GM12878 (cell line): ENCODE results near the gene ABHD17A. TPM values are rescaled to one million over a fixed set of nuclear protein-coding genes. Genes with fewer than 3 reads are reported as not detected.

Source experiments
- ATAC-seq: fragments of 200-7000 bp; cut with Tn5 transposase; 3 replicates; pipeline ENCODE4 v1.9.1; 2020; ENCODE audit warnings: mild to moderate bottlenecking, moderate library complexity
- BruUV-seq: library from RNA; stranded (reverse); fragments of 400-500 nt; replicated peaks from 2 replicates; lab custom pipeline; 2021; lab: Mats Ljungman, UMichigan
- CTCF ChIA-PET: fragments of 300-600 bp; sonication (Branson Sonifier 250); formaldehyde crosslinking; extraction: SDS; loops from one replicate; lab custom pipeline; 2021; ENCODE audit warnings: inconsistent platforms; lab: Yijun Ruan, JAX
- POLR2A ChIA-PET: fragments of 350-600 bp; formaldehyde crosslinking; extraction: SDS; loops from one replicate; lab custom pipeline; 2021; ENCODE audit warnings: inconsistent platforms; lab: Charles Lee
- RAD21 ChIA-PET: fragments of 300-600 bp; sonication (Branson Sonifier 250); formaldehyde crosslinking; loops from one replicate; lab custom pipeline; 2023; ENCODE audit warnings: antibody characterized with exemption; ENCODE audit not compliant: unreplicated experiment; lab: Charles Lee
- SMC1A ChIA-PET: fragments of 300-600 bp; sonication (Branson Sonifier 250); formaldehyde crosslinking; loops from one replicate; lab custom pipeline; 2023; ENCODE audit not compliant: unreplicated experiment, uncharacterized antibody; lab: Charles Lee
- DNase-seq: peaks from one replicate; pipeline ENCODE4 v3.0.0-alpha.2; 2011; ENCODE audit warnings: low read depth, low spot score
- FAIRE-seq: peaks from 3 replicates; lab custom pipeline; 2011; peaks lifted over from hg19 to GRCh38; lab: Jason Lieb, UNC
- H2AFZ ChIP-seq: 2 replicates; pipeline ENCODE4 v1.6.0; 2011; ENCODE audit warnings: low read depth, low read length, control low read depth; ENCODE audit not compliant: control insufficient read depth
- H3K27ac ChIP-seq: 2 replicates; pipeline ENCODE4 v1.5.1; 2011; ENCODE audit warnings: control low read depth; ENCODE audit not compliant: control insufficient read depth, insufficient read depth
- H3K27me3 ChIP-seq, 2 experiments: replicated peaks in 1 of 2; 2 replicates each; pipeline versions ENCODE4 v1.6.0 to v1.6.1; 2011; ENCODE audit warnings: low read length in 1 of 2; ENCODE audit not compliant: control insufficient read depth in 2 of 2, insufficient read depth in 2 of 2
- H3K36me3 ChIP-seq, 2 experiments: 2 replicates each; pipeline ENCODE4 v1.5.1; 2011; ENCODE audit warnings: low read length in 1 of 2; ENCODE audit not compliant: control insufficient read depth in 2 of 2, insufficient read depth in 2 of 2
- H3K4me1 ChIP-seq: 2 replicates; pipeline ENCODE4 v1.6.1; 2011; ENCODE audit warnings: mild to moderate bottlenecking, low read length, moderate library complexity, mixed read lengths; ENCODE audit not compliant: control insufficient read depth, insufficient read depth
- H3K4me2 ChIP-seq: 2 replicates; pipeline ENCODE4 v1.6.0; 2011; ENCODE audit warnings: control low read depth; ENCODE audit not compliant: control insufficient read depth, insufficient read depth
- H3K4me3 ChIP-seq: fragments of 200-600 bp; sonication (generic); 2 replicates; pipeline ENCODE4 v1.5.1; 2016
- H3K79me2 ChIP-seq: 2 replicates; pipeline ENCODE4 v1.6.0; 2011; ENCODE audit warnings: low read length; ENCODE audit not compliant: control insufficient read depth, insufficient read depth
- H3K9ac ChIP-seq: 2 replicates; pipeline ENCODE4 v1.8.0; 2011; ENCODE audit warnings: low read length, control low read depth, mixed read lengths; ENCODE audit not compliant: control insufficient read depth, insufficient read depth
- H3K9me3 ChIP-seq: replicated peaks from 3 replicates; pipeline ENCODE4 v1.5.1; 2011; ENCODE audit warnings: mild to moderate bottlenecking, low read length; ENCODE audit not compliant: control insufficient read depth, insufficient read depth
- H4K20me1 ChIP-seq: 2 replicates; pipeline ENCODE4 v1.6.0; 2011; ENCODE audit not compliant: control insufficient read depth, insufficient read depth
- CHD1 ChIP-seq: IDR thresholded peaks from 2 replicates; pipeline ENCODE4 v1.6.1; 2012; ENCODE audit warnings: low read depth, low read length, improper control_type of control experiment
- DPF2 ChIP-seq: fragments of 450-650 bp; IDR thresholded peaks from 2 replicates; pipeline ENCODE4 v1.6.1; 2017; ENCODE audit warnings: mild to moderate bottlenecking
- E2F8 ChIP-seq: fragments of 450-650 bp; IDR thresholded peaks from 2 replicates; pipeline ENCODE4 v1.6.1; 2018; ENCODE audit warnings: mild to moderate bottlenecking, low read depth, moderate library complexity; ENCODE audit not compliant: partially characterized antibody
- GABPA ChIP-seq: IDR thresholded peaks from 2 replicates; pipeline ENCODE4 v1.6.1; 2014; ENCODE audit warnings: antibody characterized with exemption, low read depth, mild to moderate bottlenecking, inconsistent platforms
- MEF2A ChIP-seq: IDR thresholded peaks from 2 replicates; pipeline ENCODE4 v1.6.1; 2011; ENCODE audit warnings: low read depth, mild to moderate bottlenecking, low read length, moderate library complexity; ENCODE audit not compliant: insufficient read depth
- RAD51 ChIP-seq: fragments of 450-650 bp; IDR thresholded peaks from 2 replicates; pipeline ENCODE4 v1.6.1; 2016; ENCODE audit warnings: moderate library complexity, mild to moderate bottlenecking, inconsistent platforms
- SMAD1 ChIP-seq: fragments of 450-650 bp; IDR thresholded peaks from 2 replicates; pipeline ENCODE4 v1.6.1; 2018; ENCODE audit warnings: mild to moderate bottlenecking, low read depth; ENCODE audit not compliant: partially characterized antibody
- SP1 ChIP-seq: IDR thresholded peaks from one replicate; pipeline ENCODE4 v1.6.1; 2011; ENCODE audit warnings: low read depth, low read length
- SPI1 ChIP-seq: IDR thresholded peaks from 2 replicates; pipeline ENCODE4 v1.6.1; 2011; ENCODE audit warnings: low read depth, mild to moderate bottlenecking, low read length, moderate library complexity, borderline replicate concordance; ENCODE audit not compliant: insufficient read depth
- TCF7 ChIP-seq: IDR thresholded peaks from 2 replicates; pipeline ENCODE4 v1.6.1; 2014; ENCODE audit warnings: antibody characterized with exemption, borderline replicate concordance
- USF2 ChIP-seq: IDR thresholded peaks from 2 replicates; pipeline ENCODE4 v1.6.1; 2011; ENCODE audit warnings: low read depth, low read length, improper control_type of control experiment, borderline replicate concordance
- ZNF207 ChIP-seq: fragments of 450-650 bp; IDR thresholded peaks from 2 replicates; pipeline ENCODE4 v1.6.1; 2014; ENCODE audit warnings: antibody characterized with exemption, mild to moderate bottlenecking, borderline replicate concordance
- ZNF687 ChIP-seq: fragments of 450-650 bp; IDR thresholded peaks from 2 replicates; pipeline ENCODE4 v1.6.1; 2017; ENCODE audit warnings: mild to moderate bottlenecking, moderate library complexity
- WGBS: methylation state at CpG from one replicate; pipeline ENCODE4 v1.1.6; 2016; ENCODE audit warnings: low lambda C conversion rate; ENCODE audit not compliant: insufficient replicate concordance, insufficient coverage; ENCODE audit errors: missing lambda C conversion rate; 5-methylcytosine and 5-hydroxymethylcytosine counted together
- in situ Hi-C: fragments of 300-500 bp; cut with MboI; formaldehyde crosslinking; loops from 9 replicates; pipeline ENCODE4 v1.14.3; 2018; ENCODE audit warnings: mixed read lengths
- intact Hi-C: fragments of 100-400 bp; cut with micrococcal nuclease; formaldehyde crosslinking; loops from one replicate; pipeline ENCODE4 v1.14.2; 2022; ENCODE audit not compliant: unreplicated experiment
- polyA plus RNA-seq, 11 experiments: library from polyadenylated mRNA; depleted of rRNA in 4 of 11; unstranded in 6 of 11; stranded (reverse) in 5 of 11; fragments of >200 nt; fragmentation: Nextera tagmentation in 4 of 11; fragmentation: Illumina TruSeq in 1 of 11; extraction: Ambion mirVana in 4 of 11; extraction: Trizol in 1 of 11; gene quantifications; 1 replicate in 1 of 11; 2 replicates in 10 of 11; pipeline versions ENCODE4 v1.2.1 to v1.2.3, GENCODE V29; 2011 to 2016; ENCODE audit warnings: inconsistent platforms in 2 of 11, missing spikeins in 2 of 11, low read depth in 1 of 11
- total RNA-seq, 4 experiments: library from RNA; depleted of rRNA in 3 of 4; stranded (reverse); fragments of >200 nt in 3 of 4; fragmentation: Illumina TruSeq in 1 of 4; extraction: Trizol in 1 of 4; gene quantifications; 2 replicates each; pipeline versions ENCODE4 v1.2.1 to v1.2.3, GENCODE V29; 2013 to 2021

Gene ABHD17A
- total and polyA plus RNA-seq, 10 of the 15 experiments (the other 5 are each of a cell fraction or from before 2014, with no cell fraction given): 0.13 to 126 (median 28.8) TPM; not detected in 1

GRCh38 chr19:1911995-1912394 is 26.7 kb upstream of the ABHD17A start (continued):
- TF ChIP-seq GABPA: no peak
- TF ChIP-seq USF2: no peak

- ATAC-seq (no peak), FAIRE-seq (no peak)
- CTCF ChIA-PET: interaction anchor here (0.9 to 1.0 kb wide), 2 partner anchors 13 to 16 kb away, joined by 3 to 4 read pairs; no protein-coding TSS in a partner anchor
- no peak overlapping the region for H3K4me2 ChIP-seq
- no peaks in the 10 kb centered on the region for H4K20me1 ChIP-seq
- H3K9me3 ChIP-seq: no peaks in the 10 kb centered on the region
- in situ Hi-C loops: no loop called here
- H3K27me3 ChIP-seq: no peaks in the 10 kb centered on the region
- SMC1A ChIA-PET: interaction anchor here (0.9 kb wide), 1 partner anchor 74 kb away, joined by 3 read pairs; no protein-coding TSS in a partner anchor
- no TSS peak for BruUV-seq
- RAD21 ChIA-PET: interaction anchor here (0.6 kb wide), 1 partner anchor 14 kb away, joined by 3 read pairs; no protein-coding TSS in a partner anchor
- no peak overlapping the region for H3K9ac ChIP-seq
- TF ChIP-seq MEF2A (no peak), TCF7 (no peak), CHD1 (no peak), SPI1 (no peak), E2F8 (no peak), ZNF687 (no peak), SP1 (no peak), ZNF207 (no peak), RAD51 (no peak), DPF2 (no peak), SMAD1 (no peak)
- TF ChIP-seq, all 136 proteins: peak for 0
- Histone ChIP-seq H3K79me2 (peaks cover 30% of the 10 kb centered on the region), H3K4me1 (peaks cover 12% of the 10 kb centered on the region), H3K27ac (no peak overlapping the region), H3K4me3 (no peak overlapping the region), H2AFZ (no peak overlapping the region), H3K36me3 (peaks cover 0 to 5% of the 10 kb centered on the region in 2 experiments; a peak in 2 of 4 replicates)
- POLR2A ChIA-PET: no interaction called here
- WGBS: 98% methylated on average over 13 of the region's 13 CpGs
- intact Hi-C loops: no loop called here
- DNase-seq: no peak
Observed at GRCh38 chr19:1911098-1911497, 25.8 kb upstream of the ABHD17A start.
